IMR-90 (cell line): ENCODE measurements around the gene RASGEF1C.

ENCODE experiments used
- BHLHE40 ChIP-seq: fragments of 150-350 bp; IDR thresholded peaks from 2 replicates; pipeline ENCODE4 v1.6.1; 2016; ENCODE audit warnings: mild to moderate bottlenecking, low read depth, low read length
- FOS ChIP-seq: fragments of 150-350 bp; IDR thresholded peaks from 2 replicates; pipeline ENCODE4 v1.6.1; 2016; ENCODE audit warnings: low read depth, low read length
- MXI1 ChIP-seq: IDR thresholded peaks from 2 replicates; pipeline ENCODE4 v1.6.1; 2012; ENCODE audit warnings: low read depth, mild to moderate bottlenecking, low read length, moderate library complexity, borderline replicate concordance
- NFE2L2 ChIP-seq: fragments of 150-350 bp; IDR thresholded peaks from 2 replicates; pipeline ENCODE4 v1.6.1; 2016; ENCODE audit warnings: low read depth, mild to moderate bottlenecking, low read length
- POLR2A ChIP-seq: IDR thresholded peaks from 2 replicates; pipeline ENCODE4 v1.6.1; 2012; ENCODE audit warnings: mild to moderate bottlenecking, low read depth, low read length
- RAD21 ChIP-seq: IDR thresholded peaks from 2 replicates; pipeline ENCODE4 v1.6.1; 2012; ENCODE audit warnings: low read length, improper control_type of control experiment
- SMC3 ChIP-seq: fragments of 150-350 bp; IDR thresholded peaks from 2 replicates; pipeline ENCODE4 v1.6.1; 2016; ENCODE audit warnings: low read depth, mild to moderate bottlenecking, antibody characterized with exemption, low read length, moderate library complexity
- TF ChIP-seq, protein P1 (sequence below): conservative IDR thresholded peaks from 2 replicates; pipeline ENCODE4 v1.5.1; 2012; ENCODE audit warnings: mild to moderate bottlenecking, low read depth, low read length, improper control_type of control experiment
- TF ChIP-seq, protein P2 (sequence below): fragments of 150-350 bp; IDR thresholded peaks from 2 replicates; pipeline ENCODE4 v1.6.1; 2017; ENCODE audit warnings: mild to moderate bottlenecking, antibody characterized with exemption, low read length, low read depth

DNA sequence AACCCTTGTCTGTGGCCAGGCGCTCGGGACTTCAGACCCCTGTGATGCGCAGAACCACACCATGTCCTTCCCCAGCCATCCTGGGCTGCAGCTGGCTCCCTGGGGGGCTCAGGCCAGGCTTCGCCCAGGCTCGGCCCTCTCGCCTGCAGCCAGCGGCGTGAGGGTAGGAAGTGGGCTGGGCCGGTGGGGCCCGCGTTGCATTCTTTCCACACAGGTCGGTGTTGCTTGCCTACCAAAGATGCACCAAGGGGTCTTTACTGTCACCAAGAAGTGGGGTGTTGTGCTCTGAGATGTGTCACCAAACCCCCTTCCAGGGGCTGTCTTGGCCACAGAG lies 89.1 kb downstream of the RASGEF1C start:
- TF ChIP-seq, protein P1, sequence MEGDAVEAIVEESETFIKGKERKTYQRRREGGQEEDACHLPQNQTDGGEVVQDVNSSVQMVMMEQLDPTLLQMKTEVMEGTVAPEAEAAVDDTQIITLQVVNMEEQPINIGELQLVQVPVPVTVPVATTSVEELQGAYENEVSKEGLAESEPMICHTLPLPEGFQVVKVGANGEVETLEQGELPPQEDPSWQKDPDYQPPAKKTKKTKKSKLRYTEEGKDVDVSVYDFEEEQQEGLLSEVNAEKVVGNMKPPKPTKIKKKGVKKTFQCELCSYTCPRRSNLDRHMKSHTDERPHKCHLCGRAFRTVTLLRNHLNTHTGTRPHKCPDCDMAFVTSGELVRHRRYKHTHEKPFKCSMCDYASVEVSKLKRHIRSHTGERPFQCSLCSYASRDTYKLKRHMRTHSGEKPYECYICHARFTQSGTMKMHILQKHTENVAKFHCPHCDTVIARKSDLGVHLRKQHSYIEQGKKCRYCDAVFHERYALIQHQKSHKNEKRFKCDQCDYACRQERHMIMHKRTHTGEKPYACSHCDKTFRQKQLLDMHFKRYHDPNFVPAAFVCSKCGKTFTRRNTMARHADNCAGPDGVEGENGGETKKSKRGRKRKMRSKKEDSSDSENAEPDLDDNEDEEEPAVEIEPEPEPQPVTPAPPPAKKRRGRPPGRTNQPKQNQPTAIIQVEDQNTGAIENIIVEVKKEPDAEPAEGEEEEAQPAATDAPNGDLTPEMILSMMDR: no peak
- no peak for TF ChIP-seq POLR2A
- TF ChIP-seq NFE2L2: no peak
- TF ChIP-seq, protein P2, sequence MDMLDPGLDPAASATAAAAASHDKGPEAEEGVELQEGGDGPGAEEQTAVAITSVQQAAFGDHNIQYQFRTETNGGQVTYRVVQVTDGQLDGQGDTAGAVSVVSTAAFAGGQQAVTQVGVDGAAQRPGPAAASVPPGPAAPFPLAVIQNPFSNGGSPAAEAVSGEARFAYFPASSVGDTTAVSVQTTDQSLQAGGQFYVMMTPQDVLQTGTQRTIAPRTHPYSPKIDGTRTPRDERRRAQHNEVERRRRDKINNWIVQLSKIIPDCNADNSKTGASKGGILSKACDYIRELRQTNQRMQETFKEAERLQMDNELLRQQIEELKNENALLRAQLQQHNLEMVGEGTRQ: no peak
- TF ChIP-seq MXI1: no peak
- TF ChIP-seq SMC3: no peak
- no peak for TF ChIP-seq FOS
- no peak for TF ChIP-seq RAD21
- TF ChIP-seq BHLHE40: no peak
